GM23338 (cell line): ENCODE results near the gene CERT1.

Source experiments
- CREB1 ChIP-seq: fragments of 250-450 bp; sonication (Bioruptor Pico); IDR thresholded peaks from 2 replicates; pipeline ENCODE4 v1.5.0; 2020; ENCODE audit warnings: low read depth, mild to moderate bottlenecking, moderate library complexity
- ETS1 ChIP-seq: IDR thresholded peaks from 2 replicates; pipeline ENCODE4 v1.6.1; 2016; ENCODE audit warnings: antibody characterized with exemption
- EZH2 ChIP-seq: fragments of 200-600 bp; sonication (generic); IDR thresholded peaks from one replicate; pipeline ENCODE4 v1.8.0; 2017; ENCODE audit warnings: antibody characterized with exemption, mild to moderate bottlenecking, low read depth; ENCODE audit not compliant: unreplicated experiment
- EZH2phosphoT487 ChIP-seq: fragments of 200-600 bp; sonication (generic); IDR thresholded peaks from one replicate; pipeline ENCODE4 v1.8.1; 2018; ENCODE audit warnings: antibody characterized with exemption; ENCODE audit not compliant: unreplicated experiment
- JUNB ChIP-seq: IDR thresholded peaks from one replicate; pipeline ENCODE4 v1.6.1; 2016; ENCODE audit warnings: antibody characterized with exemption; ENCODE audit not compliant: unreplicated experiment
- NANOG ChIP-seq: IDR thresholded peaks from 2 replicates; pipeline ENCODE4 v1.6.1; 2016; ENCODE audit warnings: antibody characterized with exemption, borderline replicate concordance
- POLR2AphosphoS5 ChIP-seq: IDR thresholded peaks from 2 replicates; pipeline ENCODE4 v1.6.1; 2016; ENCODE audit warnings: antibody characterized with exemption, low read depth
- REST ChIP-seq: IDR thresholded peaks from one replicate; pipeline ENCODE4 v1.6.1; 2018; ENCODE audit warnings: antibody characterized with exemption; ENCODE audit not compliant: unreplicated experiment
- STAT1 ChIP-seq: IDR thresholded peaks from one replicate; pipeline ENCODE4 v1.6.1; 2016; ENCODE audit warnings: antibody characterized with exemption; ENCODE audit not compliant: unreplicated experiment
- ZNF114 ChIP-seq: fragments of 250-450 bp; sonication (Bioruptor Pico); IDR thresholded peaks from 2 replicates; pipeline ENCODE4 v1.5.0; 2020; ENCODE audit warnings: mild to moderate bottlenecking, moderate library complexity
- ZNF331 ChIP-seq: fragments of 250-450 bp; sonication (Bioruptor Pico); IDR thresholded peaks from 2 replicates; pipeline ENCODE4 v1.5.0; 2020; ENCODE audit warnings: low read depth, mild to moderate bottlenecking, moderate library complexity
- TF ChIP-seq, protein P1 (sequence below), 2 experiments: fragments of 200-600 bp in 1 of 2; sonication (generic) in 1 of 2; conservative IDR thresholded peaks; 2 replicates each; pipeline versions ENCODE4 v1.5.1 to v1.6.1; 2016 to 2017; ENCODE audit warnings: antibody characterized with exemption in 2 of 2, low read depth in 2 of 2, mild to moderate bottlenecking in 2 of 2, moderate library complexity in 1 of 2

DNA sequence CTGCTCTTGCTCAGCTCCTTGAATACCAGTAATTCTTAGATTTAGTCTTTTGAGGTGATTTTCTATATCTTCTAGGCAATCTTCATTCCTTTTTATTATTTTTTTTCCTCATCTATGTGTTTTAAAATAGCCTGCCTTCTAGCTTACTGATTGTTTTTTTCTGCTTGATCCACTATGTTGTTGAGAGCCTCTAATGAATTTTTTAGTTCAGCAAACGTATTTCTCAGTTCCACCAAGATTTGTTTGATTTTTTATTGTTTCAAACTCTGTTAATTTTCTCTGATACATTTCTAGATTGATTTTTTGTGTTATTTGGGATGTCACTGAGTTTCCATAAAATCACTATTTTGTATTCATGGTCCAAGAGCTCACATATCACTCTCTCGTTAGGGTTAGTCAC lies 9.8 kb upstream of the CERT1 start:
- no peak for TF ChIP-seq POLR2AphosphoS5
- TF ChIP-seq, protein P1, sequence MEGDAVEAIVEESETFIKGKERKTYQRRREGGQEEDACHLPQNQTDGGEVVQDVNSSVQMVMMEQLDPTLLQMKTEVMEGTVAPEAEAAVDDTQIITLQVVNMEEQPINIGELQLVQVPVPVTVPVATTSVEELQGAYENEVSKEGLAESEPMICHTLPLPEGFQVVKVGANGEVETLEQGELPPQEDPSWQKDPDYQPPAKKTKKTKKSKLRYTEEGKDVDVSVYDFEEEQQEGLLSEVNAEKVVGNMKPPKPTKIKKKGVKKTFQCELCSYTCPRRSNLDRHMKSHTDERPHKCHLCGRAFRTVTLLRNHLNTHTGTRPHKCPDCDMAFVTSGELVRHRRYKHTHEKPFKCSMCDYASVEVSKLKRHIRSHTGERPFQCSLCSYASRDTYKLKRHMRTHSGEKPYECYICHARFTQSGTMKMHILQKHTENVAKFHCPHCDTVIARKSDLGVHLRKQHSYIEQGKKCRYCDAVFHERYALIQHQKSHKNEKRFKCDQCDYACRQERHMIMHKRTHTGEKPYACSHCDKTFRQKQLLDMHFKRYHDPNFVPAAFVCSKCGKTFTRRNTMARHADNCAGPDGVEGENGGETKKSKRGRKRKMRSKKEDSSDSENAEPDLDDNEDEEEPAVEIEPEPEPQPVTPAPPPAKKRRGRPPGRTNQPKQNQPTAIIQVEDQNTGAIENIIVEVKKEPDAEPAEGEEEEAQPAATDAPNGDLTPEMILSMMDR (conservative IDR thresholded peaks at IDR 0.05; ENCODE audit: low read depth in 2 of 2) = no peak
- TF ChIP-seq EZH2 = no peak
- no peak for TF ChIP-seq CREB1
- no peak for TF ChIP-seq EZH2phosphoT487
- TF ChIP-seq ZNF114 (CRISPR knock-in tag) = no peak
- no peak for TF ChIP-seq ZNF331 (CRISPR knock-in tag)
- TF ChIP-seq NANOG = no peak
- TF ChIP-seq REST = no peak
- TF ChIP-seq STAT1 = no peak
- no peak for TF ChIP-seq ETS1
- TF ChIP-seq JUNB = no peak
